ENCODE results near the gene SLC9B1. TPM values are rescaled to one million over a fixed set of nuclear protein-coding genes. Genes with fewer than 3 reads are reported as not detected.

The SLC9B1 gene
- total and polyA plus RNA-seq, 2 of the 8 experiments (the other 6 are each of a cell fraction or from before 2014, with no cell fraction given), result 0.08 to 0.19 TPM

DNA sequence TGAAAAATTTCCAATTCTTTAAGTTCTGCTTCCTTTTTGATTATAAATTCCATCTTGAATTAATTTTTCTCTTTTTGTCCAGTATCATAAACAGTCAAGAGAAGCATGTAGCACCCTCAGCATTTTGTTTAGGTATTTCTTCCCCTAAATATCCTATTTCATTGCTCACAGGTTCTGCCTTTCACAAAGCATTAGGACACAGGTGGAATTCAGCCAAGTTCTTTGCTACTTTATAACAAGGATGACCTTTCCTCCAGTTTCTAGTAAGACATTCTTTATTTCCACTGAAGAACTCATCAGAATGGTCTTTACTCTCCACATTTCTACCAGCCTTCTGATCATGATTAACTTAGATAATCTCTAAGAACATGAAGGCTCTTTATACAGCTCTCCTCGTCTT, 7.4 kb downstream of the SLC9B1 start:
- no peak overlapping the region for H3K4me3 ChIP-seq (ENCODE audit: extremely low read depth in 1 of 4, insufficient read depth in 2 of 4, low read depth in 3 of 4, low read length in 4 of 4)
- no peaks in the 10 kb centered on the region for H3K36me3 ChIP-seq (ENCODE audit: control insufficient read depth in 2 of 4, insufficient read depth in 4 of 4, low read length in 3 of 4)
- no peaks in the 10 kb centered on the region for H3K27me3 ChIP-seq (replicated peaks in 1 of 4; ENCODE audit: control insufficient read depth in 3 of 4, extremely low read depth in 1 of 4, insufficient read depth in 3 of 4, low read length in 3 of 4)
- no peaks in the 10 kb centered on the region for H4K20me1 ChIP-seq (replicated peaks in 1 of 2; ENCODE audit: control insufficient read depth in 1 of 2, insufficient read depth in 2 of 2, low read length in 2 of 2)
- no peak overlapping the region for H4K91ac ChIP-seq (replicated peaks; ENCODE audit: insufficient read length, low read length)
- DNase-seq (ENCODE audit: low read depth in 1 of 2, low spot score in 2 of 2) (no peak), FAIRE-seq (no peak)
- H3K79me1 ChIP-seq (ENCODE audit: low read depth, low read length), result no peaks in the 10 kb centered on the region
- H2BK5ac ChIP-seq (ENCODE audit: low read depth, low read length), result no peak overlapping the region
- WGBS, 2 experiments (ENCODE audit: extremely low coverage in 1 of 2, insufficient coverage in 1 of 2, insufficient read length in 1 of 2, insufficient replicate concordance in 2 of 2, low coverage in 1 of 2, low lambda C conversion rate in 2 of 2, missing lambda C conversion rate in 1 of 2), result 86% methylated on average over 1 of the region's 1 CpG; no CpG with 5 or more reads in 1 of the 2 experiments
- no peak overlapping the region for H3K18ac ChIP-seq (ENCODE audit: extremely low read depth, low read length)
- no peak overlapping the region for H4K8ac ChIP-seq (ENCODE audit: extremely low read depth, insufficient read depth, low read length)
- H3K14ac ChIP-seq (ENCODE audit: insufficient read length), result no peak overlapping the region
- H3K23me2 ChIP-seq (ENCODE audit: low read depth, low read length), result no peaks in the 10 kb centered on the region
- H3K27ac ChIP-seq (ENCODE audit: low read depth, low read length), result no peak overlapping the region
- no peak overlapping the region for H3K4ac ChIP-seq (replicated peaks; ENCODE audit: insufficient read length, low read depth, low read length)
- no peaks in the 10 kb centered on the region for H3K9me3 ChIP-seq (ENCODE audit: insufficient read depth in 2 of 2, low read depth in 1 of 2, low read length in 1 of 2)
- no peak overlapping the region for H2BK20ac ChIP-seq (ENCODE audit: low read length)
- no peak overlapping the region for H3K23ac ChIP-seq (ENCODE audit: insufficient read length)
- H2AFZ ChIP-seq (ENCODE audit: low read length), result no peak overlapping the region
- no peak overlapping the region for H2BK120ac ChIP-seq (replicated peaks; ENCODE audit: low read depth, low read length)
- no peak overlapping the region for H3K56ac ChIP-seq (replicated peaks; ENCODE audit: insufficient read length, low read depth, low read length)
- H2BK15ac ChIP-seq (ENCODE audit: low read length), result no peak overlapping the region
- H3K4me2 ChIP-seq (ENCODE audit: insufficient read depth in 1 of 2, low read depth in 2 of 2, low read length in 2 of 2), result no peak overlapping the region
- no peak for TF ChIP-seq RNF2 (IDR thresholded peaks at IDR 0.05; ENCODE audit: borderline replicate concordance, low read depth, low read length, missing control alignments, poor library complexity, severe bottlenecking)
- TF ChIP-seq HDAC2 (IDR thresholded peaks at IDR 0.05; ENCODE audit: borderline replicate concordance in 1 of 2, low read depth in 2 of 2, low read length in 2 of 2), result no peak
- no peak for TF ChIP-seq BCL11A (IDR thresholded peaks at IDR 0.05; ENCODE audit: low read depth in 2 of 2, low read length in 2 of 2)
- no peak for TF ChIP-seq SIN3A (conservative IDR thresholded peaks at IDR 0.05 in 1 of 2, IDR thresholded peaks at IDR 0.05 in 1 of 2; ENCODE audit: low read depth in 1 of 2, low read length in 2 of 2)
- TF ChIP-seq BACH1 (IDR thresholded peaks at IDR 0.05; ENCODE audit: low read length), result no peak
- no peak for TF ChIP-seq PHF8 (conservative IDR thresholded peaks at IDR 0.05; ENCODE audit: low read depth, low read length)
- H2BK12ac ChIP-seq (ENCODE audit: low read depth, low read length), result no peak overlapping the region
- H3K79me2 ChIP-seq (ENCODE audit: control insufficient read depth in 1 of 2, insufficient read depth in 2 of 2, low read length in 2 of 2), result no peaks in the 10 kb centered on the region
- no peak overlapping the region for H4K5ac ChIP-seq (ENCODE audit: insufficient read length, low read depth, low read length)
- CTCF ChIA-PET (ENCODE audit: partially characterized antibody), result interaction anchor here (1.5 to 2.4 kb wide), 3 partner anchors 20 to 388 kb away, joined by 4 to 15 read pairs (median 4); no protein-coding TSS in a partner anchor
- no peaks in the 10 kb centered on the region for H3K4me1 ChIP-seq (replicated peaks in 1 of 4; ENCODE audit: control insufficient read depth in 3 of 4, insufficient read depth in 4 of 4, low read length in 3 of 4)
- no peak overlapping the region for H2AK5ac ChIP-seq (ENCODE audit: low read depth, low read length)
- H3K9ac ChIP-seq (replicated peaks in 1 of 4; ENCODE audit: extremely low read depth in 1 of 4, low read depth in 3 of 4, low read length in 3 of 4), result no peak overlapping the region
- POLR2A ChIA-PET (ENCODE audit: partially characterized antibody), result no interaction called here

All from H1 (cell line).